ENCODE measurements around the gene OR4K1.
"Not testable (repeated sequence)": the region's sequence is repeated elsewhere in the genome, so short reads cannot be mapped to it uniquely, and the experiment has no call there.

Gene OR4K1, protein sequence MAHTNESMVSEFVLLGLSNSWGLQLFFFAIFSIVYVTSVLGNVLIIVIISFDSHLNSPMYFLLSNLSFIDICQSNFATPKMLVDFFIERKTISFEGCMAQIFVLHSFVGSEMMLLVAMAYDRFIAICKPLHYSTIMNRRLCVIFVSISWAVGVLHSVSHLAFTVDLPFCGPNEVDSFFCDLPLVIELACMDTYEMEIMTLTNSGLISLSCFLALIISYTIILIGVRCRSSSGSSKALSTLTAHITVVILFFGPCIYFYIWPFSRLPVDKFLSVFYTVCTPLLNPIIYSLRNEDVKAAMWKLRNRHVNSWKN

DNA sequence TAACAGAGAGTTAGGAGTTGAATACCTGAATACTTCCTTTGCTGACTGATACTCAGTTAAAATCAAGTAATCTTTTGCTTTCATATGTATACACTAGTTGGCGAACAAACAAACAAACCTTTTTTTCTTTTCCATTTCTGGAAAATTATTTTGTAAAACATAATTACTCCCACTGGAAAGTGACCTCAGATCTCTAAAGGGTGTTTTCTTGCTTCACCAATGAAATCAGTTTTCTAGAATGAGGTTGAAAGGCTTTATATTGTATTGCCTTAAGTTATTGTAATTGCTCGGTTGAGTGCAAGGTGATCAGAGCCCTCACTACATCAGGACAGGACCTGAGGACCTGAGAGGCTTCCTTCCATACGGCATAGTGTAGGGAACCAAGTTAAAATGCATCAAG, at the start of gene OR4K1:
OR4K1 (plus strand) TSS at position 301 of the 400 bp plus-strand sequence. CDS start 4,750 bp downstream, outside the sequence.
- no peak for DNase-seq (ENCODE audit: low read depth)

DNA sequence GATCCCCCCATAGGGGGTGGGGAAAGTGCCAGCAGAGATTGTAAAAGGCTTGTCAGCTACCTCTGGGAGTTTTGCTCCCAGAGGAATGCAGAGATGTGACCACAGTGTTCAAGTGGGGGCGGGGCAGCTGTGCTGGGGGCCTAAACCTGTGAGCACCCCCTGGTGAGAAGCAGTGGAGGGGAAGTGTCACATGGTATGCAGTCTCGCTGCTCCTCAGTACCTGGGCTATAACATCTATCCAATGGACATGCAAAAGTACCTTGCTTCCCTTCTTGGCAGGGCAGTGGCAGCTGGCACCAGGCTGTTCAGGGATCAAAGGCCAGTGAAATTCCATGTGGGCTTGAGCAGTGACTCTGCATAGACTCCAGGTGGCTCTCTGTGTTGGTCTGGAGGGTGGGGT, 35.4 kb upstream of the OR4K1 start:
- DNase-seq (ENCODE audit: low read depth) = no peak

DNA sequence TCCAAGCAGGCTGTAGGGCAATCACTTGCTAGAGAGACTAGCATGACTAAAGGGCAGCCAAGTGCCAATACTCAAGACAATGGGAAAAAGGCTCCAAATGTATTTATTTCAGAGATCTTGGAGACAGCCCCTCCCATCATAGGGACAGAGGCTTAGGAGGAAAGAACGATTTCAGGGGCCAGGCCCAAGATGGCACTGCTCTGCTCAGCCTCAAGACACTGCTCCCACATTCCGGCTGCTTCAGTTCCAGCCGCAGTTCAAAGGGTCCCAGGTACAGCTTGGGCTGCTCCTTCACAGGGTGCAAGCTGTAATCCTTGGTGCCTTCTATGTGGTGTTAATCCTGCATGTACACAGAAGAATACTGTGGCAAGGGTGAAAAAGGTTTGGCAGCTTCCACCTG, 29.7 kb upstream of the OR4K1 start:
- no peak for DNase-seq (ENCODE audit: low read depth)

DNA sequence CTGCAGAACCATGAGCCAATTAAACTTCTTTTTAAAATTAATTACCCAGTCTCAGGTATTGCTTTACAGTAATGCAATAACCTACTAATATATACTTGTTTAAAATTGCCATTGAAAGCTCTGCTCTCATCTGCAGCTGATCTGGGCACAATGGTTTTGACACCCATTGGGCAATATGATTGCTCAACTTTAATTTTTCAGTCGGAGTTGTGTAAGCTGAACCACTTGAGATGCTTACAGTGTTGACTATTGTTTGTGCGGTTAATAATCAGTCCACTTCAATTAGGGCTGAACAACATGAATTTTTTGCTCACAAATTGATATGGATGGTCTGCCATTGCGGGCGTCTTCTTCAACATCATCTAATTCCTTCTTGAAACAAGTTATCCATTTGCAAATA, 28.3 kb upstream of the OR4K1 start:
- no peak for DNase-seq (ENCODE audit: low read depth)

DNA sequence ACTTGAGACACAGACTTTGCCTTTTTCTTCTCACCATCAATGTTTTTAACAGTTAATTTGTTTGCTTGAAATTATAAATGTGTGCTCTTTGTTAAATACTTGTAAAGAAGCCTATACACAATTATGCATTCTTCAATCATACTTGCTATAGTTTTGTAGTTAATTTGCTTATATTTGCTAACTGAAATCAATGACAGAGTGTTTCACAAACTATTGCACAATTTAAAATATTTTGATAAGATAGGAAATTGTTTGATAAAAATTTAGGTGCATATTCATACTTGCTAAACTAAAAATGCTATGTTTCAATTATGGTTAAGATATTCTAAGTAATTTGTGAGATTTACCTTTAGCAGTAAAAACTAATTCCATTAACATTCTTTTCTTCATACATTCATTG, 24.1 kb upstream of the OR4K1 start:
- DNase-seq (ENCODE audit: low read depth) = no peak

DNA sequence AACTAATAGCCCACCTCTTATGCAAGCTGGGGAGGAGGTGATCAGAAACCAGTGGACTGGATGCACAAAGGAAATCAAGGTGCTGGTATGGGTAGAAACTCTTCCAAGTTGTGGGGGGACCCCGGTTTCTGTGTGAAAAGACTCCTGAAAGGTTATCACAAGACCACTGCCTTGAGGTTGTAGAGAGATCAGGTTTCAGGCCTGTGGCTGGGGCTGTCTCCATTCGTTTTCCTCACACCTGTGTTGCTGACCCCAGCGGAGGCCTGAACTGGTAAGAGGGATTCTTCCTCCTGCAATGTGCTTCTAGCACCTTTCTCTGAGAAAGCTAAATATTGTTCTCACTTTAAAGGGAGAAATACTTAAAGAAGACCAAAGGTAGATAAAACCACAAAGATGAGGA, 19.6 kb upstream of the OR4K1 start:
- DNase-seq (ENCODE audit: low read depth) = no peak

DNA sequence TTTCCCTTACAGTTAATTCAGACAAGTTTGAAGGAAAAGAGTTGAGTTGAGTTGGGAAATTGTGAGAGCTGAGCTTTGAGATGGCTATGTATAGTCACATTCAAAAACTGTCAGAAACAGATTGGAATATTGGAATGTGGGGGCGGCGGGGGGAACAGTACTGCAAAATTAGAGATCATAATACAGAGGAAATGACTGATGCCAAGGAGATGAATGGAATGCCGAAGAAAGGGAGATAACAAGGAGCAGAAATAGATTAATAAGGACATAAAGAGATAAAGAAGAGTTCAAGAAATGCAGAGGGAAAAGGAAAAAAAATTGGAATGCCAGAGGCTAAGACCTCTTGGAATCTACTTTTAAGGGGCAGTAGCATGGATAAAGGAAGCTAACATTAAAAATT, 13.5 kb upstream of the OR4K1 start:
- no peak for DNase-seq (ENCODE audit: low read depth)

DNA sequence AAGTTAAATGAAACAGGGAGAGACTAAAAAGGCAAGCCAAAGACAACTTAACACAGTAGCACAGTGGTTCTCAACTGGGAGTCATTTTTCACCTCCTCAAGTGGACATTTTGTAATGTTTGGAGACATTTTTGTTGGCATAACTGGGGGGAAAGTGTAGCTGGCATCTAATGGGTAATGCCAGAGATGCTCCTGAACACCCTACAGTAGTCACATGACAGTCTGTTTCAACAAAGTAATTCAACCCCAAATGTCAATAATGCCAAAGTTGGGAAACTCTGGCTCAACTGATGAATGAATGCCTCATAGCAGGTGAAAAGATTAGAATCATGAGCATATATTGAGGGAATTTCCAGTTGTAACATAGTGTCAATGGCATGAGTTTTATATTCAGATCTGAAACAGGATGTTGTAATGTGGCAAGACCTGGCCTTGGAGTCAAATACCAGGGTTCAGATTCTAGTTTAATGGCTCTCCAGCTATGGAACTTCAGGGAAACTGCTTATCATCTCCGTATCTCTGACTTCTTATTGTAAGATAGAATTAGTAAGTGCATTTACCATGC, 12.7 kb upstream of the OR4K1 start:
- DNase-seq (ENCODE audit: low read depth) = no peak

DNA sequence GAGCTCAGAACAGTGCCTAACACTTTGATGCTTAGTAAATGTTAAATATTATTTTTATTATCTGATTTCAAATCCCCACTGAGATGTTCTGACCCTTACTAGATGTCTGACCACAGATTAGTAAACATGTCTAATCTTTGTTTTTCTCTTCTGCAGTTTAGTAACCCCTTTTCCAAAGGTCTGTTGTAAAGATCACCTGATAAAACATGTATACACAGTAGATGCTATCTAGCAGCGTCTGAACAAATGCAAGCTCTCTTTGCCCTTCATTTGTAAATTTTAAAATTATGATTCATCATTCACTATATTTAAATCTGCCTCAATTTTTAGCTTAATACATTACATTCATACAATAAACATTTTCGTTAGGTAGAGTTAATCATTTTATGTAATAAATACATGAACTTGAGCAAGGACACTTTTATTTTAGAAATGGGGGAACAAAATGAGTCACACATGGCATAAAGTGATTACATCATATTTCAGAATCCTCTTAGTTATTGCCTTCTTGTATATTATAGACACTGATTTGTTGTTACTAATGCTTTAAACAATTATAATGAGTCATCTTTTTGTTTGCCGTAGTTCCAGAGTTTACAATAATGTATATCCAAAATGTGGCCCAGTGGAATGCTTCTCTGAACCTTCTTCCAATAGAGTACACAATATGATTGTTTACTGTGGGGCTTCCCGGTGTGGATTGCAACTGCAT, 12.0 kb upstream of the OR4K1 start:
- DNase-seq (ENCODE audit: low read depth) = no peak

DNA sequence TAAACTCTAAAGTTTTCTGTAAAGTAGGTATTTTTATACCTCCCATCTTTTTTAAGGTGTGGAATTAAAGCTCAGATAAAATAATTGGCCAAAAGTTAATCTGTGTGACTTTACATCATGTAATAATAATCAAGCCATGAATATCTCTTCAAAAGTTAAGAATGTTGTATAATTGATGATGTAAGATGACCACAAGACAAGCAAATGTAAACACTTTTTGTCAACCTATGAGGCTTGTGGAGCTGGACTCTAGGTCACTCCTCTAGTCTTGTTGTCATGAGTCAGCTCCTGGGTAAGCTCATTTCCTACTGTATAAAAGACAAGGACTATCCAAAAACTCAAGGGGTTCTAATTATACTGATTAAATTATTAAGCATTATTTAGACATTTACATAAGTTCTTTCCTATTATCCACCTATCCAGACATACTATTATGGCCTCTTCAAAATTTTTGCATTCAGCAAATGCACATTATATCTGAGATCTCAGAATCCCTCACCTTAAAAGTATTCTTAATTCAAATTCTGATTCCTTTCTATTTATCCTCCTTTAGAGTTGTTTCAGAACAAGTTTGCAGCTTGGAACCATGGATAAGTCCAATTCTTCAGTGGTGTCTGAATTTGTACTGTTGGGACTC, 10.6 kb upstream of the OR4K1 start, which contains the start of gene OR4K5:
OR4K5 (plus strand) TSS at position 587 of the 637 bp plus-strand sequence; CDS start at position 587, 0 bp downstream.
- DNase-seq (ENCODE audit: low read depth) = no peak

DNA sequence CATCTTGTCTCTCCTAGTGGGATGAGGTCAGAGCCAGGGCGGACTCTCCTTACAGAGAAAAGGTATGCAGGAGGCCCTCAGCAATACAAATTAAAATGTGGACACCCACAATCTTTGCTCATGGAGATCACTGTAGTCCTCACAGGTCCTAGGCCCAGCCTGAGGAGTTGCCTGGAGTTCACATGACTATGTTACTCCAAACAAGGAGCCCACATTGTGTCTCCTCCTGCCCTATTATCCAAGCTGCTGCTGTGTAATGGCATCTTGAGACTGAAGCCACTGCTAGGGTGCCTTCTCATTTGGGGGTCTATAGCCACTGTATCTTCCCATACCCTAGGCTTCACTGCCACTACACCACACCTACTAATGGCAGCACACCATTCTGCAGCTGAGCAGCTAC, 11.0 kb downstream of the OR4K1 start:
- DNase-seq (ENCODE audit: low read depth) = no peak

DNA sequence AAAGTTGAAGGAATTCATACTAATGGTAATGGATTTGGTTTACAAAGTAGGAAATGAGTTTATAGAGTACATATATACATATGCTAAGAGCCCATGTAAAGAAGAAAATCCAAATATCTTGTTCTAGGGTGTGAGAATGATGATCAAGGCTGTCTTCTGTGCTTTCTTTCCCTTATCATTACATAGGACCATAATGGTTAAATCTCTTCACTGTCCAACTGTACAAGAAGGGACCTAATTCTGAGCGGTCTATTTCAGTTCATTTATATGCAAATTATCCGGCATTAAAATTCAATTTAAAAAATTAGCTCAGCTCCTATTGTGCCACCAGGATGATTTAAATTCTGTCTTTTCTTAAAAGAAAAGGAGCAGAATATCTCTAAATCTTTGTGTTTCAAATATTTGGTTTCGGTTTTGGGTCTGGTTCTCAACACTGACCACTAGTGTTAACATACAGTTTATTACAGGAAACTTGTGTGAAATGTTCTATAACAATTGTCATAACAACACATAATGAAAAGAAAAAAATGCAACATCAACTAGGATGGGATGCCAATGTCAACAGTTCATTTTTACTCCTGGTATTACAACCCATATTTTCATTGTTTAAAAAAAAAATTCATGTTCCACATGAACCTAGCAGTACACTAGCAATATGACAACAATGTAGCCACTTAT, 16.8 kb downstream of the OR4K1 start:
- DNase-seq (ENCODE audit: low read depth) = no peak

DNA sequence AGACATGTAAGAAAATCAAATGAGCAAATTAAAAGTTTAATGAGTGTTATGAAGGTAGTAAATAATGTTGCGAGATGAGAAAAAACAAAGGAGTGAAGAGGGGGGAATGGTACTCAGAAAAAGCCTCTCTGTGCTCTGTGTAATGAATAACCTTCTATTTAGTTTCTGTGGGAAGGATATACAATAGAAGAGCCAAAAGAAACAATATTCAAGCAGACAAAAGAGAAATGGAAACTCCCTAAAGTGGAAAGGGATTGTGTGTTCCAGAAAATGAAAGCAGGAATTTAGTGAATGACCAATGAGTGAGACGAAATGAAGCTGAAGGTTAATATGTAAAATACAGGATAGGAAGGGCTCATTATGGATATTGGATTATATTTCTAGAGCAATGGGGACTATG, 18.5 kb downstream of the OR4K1 start:
- DNase-seq (ENCODE audit: low read depth) = no peak

DNA sequence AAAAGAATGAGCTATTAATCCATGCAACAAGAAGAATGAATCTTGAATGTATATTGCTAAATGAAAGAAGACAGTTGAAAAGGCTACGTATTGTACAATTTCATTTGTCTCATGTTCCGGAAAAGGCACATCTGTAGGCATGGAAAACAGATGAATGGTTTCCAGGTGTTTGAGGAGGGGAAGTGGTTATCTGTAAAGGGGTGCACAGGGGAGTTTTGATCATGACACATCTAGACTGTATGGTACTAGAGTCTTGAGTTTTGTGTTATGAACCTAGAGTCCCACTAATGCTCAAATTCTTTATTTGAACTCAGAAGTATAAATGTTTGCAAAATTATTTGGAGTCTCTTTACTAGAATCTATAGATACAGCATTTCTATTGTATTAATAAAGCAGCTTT, 39.0 kb downstream of the OR4K1 start:
- DNase-seq (ENCODE audit: low read depth) = not testable (repeated sequence)

DNA sequence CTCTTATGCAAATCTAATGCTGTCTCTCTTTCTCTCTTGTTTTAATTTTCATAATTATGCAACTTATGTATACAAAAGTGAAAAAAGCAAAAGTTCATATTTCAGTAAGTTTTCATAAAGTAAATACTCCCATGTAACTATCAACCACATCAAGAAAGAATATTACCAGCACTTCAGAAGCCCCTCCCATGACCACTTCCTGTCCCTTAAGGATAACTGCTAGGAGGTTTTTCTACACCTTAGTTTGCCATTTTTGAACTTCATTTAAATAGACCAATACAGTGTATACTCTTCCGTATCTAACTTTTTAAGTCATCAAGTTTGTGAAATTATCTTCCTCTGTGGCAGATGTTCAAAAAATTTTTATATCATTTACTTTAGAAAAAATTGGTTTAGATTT, 44.1 kb downstream of the OR4K1 start:
- no peak for DNase-seq (ENCODE audit: low read depth)

DNA sequence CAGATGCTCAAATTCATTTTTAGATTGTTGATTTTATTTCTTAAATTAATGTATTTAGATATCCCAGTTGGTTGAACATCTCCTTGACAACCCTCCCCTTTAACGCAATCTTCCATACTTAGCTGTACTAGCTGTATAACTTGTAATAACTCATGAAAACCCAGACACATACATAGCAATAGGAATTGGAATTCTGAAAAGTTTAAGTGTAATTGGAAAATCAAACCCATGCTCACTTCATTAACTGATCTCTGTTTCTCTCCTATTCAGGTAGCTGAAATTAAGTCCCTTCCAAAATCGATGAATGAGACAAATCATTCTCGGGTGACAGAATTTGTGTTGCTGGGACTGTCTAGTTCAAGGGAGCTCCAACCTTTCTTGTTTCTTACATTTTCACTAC, 44.6 kb downstream of the OR4K1 start, which contains the start of gene OR4K15:
OR4K15 (plus strand) TSS at position 301 of the 400 bp plus-strand sequence; CDS start at position 301, 0 bp downstream.
- no peak for DNase-seq (ENCODE audit: low read depth)

All from fibroblast of the conjunctiva (primary cell).